Stimulated activated CD8-positive, alpha-beta memory T cell treated with anti-CD3 and anti-CD28 coated beads, Interleukin-7, amount 100 ng/mL, for 48 hours (primary cell): ENCODE measurements around the gene NOX5.
"Not testable (repeated sequence)": the region's sequence is repeated elsewhere in the genome, so short reads cannot be mapped to it uniquely, and the experiment has no call there.

ENCODE experiments used
- DNase-seq, 2 donors: peaks; one replicate each; pipeline ENCODE4 v3.0.0-alpha.2; 2020; ENCODE audit warnings: low read depth in 1 of 2; ENCODE audit errors: extremely low read depth in 1 of 2

NOX5 gene

DNA sequence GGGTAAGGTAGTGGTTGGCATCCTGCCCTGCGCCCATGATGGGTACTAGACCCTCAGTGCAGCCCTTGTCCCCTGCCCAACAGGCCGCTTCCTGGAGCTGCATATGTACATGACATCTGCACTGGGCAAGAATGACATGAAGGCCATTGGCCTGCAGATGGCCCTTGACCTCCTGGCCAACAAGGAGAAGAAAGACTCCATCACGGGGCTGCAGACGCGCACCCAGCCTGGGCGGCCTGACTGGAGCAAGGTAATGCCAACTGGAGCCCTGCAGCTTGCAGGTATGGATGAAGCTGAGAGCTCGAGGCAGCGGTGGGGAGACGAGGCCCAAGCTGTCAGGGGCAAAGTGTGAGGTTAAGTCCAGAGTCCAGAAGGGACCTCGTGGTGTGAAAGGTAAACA, 40.8 kb downstream of the NOX5 start:
- no peak for DNase-seq

DNA sequence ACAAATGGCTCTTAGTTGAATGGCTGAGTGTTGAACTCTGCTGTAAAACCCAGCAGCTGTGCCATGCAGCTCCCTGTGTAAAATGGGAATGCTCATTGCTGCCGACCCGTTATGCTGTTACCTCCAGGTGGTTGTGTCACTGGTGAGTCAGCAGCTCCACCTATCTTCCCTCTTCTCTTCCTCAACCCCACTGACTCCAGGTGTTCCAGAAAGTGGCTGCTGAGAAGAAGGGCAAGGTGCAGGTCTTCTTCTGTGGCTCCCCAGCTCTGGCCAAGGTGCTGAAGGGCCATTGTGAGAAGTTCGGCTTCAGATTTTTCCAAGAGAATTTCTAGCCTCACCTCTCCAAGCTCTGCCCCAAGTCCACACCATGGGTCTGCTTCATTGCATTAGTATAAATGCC, 41.9 kb downstream of the NOX5 start:
- DNase-seq: no peak

DNA sequence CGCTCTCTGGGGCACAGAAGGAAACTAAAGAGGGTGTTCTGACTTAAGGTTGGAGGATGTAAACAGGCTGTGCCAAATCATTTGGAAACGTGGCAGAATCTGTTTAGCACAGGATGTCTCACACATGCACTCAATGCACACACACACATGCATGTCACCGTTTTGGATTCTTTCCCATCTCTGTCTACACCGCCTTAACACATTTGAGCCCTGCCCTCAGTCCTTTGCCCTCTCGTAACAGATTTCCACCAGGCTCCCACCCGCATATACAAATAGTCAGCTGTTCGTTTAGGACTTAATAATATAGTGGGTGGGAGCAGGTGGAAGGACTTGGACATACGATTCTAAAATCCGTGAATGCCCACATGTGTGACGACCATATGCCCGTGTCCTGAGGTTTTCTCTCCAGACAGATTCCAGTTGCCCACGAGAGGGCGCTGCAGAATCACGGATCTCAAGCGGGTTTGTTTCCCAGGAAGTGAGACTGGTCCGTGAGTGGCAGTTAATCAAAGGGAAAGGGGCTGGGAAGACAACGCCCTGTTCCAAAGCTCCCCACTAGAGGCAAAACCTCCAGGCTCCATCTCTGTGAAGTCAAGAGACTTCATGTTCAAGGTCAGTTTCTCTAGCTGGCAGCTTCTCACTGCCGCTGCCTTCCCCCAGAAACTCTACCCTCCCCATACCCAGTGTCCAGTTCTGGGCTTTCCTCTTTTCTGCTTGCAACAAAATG, 44.5 kb downstream of the NOX5 start:
- DNase-seq: peak; percentile 24 to 30

DNA sequence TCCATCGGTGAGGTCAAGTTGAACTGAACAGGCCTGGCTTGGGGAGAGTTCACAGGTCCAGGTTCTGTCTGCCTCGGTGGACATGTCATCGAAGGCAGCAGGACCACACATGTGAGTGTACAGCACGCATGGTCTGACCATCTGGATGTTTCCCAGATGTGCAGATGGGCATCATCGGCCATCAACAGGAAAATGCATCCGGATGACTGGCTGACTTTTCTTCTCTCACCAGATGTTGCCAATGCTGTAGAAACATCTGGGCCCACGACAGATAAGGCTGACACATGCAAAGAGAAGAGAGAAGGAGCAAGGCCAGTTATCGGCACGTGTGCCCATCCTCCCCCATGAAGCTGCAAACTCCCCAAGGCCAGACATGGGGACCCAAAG, 45.1 kb downstream of the NOX5 start:
- DNase-seq: no peak

DNA sequence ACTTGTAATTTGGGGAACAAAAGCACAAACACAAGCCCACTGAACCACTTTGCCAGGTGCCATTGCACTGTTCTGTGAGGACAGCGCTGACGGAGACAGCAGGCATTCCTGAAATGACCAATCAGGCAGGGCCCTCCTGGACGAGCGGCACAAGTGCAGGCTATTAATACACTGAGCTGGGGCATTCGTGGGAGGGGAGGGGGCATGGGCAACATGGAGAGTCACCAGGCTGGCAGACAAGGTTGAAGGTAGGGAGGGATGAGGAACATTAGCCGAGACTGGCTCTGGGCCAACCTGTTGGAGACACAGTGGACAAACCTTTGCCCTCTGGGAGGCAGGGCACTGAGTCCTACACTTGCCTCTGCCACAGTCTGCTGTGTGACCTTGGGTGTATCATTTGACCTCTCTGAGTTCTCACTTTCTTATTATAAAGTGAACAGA, 45.6 kb downstream of the NOX5 start:
- DNase-seq: no peak

DNA sequence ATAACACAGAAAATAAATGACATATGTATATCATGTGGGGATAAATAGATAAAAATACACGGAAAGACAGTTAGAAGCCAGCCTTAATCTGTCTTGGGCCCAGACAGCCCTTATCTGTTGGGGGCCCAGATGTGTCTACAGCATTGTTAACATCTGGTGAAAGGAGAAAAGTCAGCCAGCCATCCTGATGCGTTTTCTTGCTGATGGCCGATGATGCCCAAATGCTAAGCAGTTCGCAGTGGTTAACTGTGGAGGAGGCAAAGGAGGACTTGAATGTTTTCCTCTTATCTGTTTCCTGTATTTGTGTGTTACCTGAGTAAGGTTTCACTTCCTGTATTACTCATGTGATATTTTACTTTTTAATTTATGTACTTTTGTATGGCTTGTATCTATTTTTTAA, 46.2 kb downstream of the NOX5 start:
- DNase-seq: no peak

DNA sequence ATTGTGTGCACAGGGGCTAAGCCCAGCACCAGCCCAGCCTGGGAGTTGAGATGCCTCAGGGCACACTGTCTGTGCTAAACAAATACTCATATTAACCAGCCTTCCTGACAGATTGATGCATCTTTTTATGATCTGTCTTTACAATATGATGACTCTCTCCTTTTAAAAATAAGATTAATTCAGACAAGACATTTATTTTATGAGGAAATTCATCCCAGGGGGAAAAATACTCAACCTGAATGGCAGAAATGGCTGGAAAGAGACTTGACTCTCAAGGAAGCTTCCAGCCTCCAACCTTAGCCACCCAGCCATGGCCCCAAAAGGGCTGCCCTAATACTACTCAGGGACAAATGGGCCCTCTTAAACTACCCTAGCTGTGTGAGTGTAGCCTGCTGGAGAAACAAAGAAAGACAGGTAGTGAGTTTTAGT, 46.9 kb downstream of the NOX5 start:
- no peak for DNase-seq

DNA sequence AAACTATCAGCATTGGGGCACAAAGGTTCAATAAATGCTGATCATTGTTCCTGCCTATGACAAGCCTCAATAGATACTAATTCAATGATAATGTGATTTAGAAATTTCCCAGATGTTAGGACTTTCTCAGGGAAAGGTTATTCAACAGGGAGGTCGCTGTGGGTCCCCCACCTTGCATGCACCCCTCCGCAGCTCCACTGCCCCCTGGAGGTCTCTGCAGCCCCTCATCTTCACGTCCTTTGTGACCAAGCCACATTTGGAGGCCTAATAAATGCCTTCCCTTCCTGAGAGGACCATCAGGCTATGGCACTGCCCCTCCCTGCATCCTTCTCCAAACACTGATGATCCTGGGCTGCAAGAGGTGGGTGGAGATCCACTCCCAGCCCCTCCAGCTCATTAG, 50.2 kb downstream of the NOX5 start:
- no peak for DNase-seq

DNA sequence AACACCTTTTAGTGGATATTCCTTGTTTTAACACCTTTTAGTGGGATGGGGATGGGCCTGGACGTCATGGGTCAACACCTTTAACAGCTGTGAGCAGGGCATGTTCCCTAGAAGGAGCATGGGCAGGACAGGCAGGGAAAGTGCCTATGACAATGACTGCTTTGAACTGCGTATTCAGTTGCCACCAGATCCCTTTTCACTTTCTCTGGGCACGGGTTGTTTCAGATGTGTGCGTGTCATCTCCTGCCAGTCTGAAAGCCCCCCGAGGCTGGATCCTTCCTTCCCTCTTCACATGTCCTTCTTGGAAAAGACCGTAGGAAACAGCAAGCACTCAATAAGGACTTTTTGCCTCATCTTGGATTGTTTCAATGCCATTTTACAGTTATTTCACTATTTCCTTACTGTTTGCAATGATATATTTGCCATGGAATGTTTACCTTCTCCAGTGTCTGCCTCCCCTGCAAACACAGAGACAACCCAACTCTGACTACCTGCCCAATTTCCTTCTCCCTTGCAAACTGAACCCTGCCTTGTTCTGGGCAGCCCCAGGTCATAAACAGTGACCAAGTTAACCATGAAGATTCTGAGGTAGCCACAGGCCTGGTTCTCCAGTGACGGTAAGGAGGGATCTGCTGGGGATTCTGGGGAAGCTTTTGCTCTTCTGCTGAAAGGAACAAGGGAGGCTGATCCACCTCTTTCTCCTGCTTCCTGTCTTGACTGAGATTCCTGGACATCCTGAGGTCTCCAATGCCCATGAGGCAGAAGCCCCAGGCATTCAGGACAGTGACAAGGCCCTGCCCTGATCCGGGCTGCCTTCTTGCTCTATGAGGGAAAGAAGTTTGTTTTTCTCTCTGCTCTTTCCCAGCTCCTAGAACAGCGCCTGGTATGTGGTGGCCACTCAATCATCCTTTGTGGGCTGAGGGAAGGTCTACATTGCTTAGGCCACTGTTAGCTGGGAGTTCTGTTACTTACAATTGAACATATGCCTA, 51.8 kb downstream of the NOX5 start:
- no peak for DNase-seq

DNA sequence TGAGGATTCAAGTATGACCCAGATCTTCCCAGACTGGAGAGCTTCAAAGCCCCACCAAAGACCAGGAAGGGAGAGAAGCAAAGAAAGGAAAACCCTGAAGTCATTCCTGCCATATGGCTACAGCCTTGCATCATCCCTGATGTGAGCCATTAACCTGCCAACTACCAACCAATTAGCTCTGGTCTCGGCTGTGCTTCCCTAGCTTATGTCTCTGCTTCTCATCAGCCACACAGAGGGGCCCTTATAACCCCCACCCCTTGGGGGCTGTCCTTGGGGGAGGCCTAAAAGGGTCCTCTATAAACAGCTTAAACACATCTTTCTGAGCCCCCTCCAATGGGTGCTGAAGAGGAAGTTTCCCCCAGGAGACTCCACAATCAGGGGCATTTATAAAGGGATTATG, 52.8 kb downstream of the NOX5 start:
- no peak for DNase-seq

DNA sequence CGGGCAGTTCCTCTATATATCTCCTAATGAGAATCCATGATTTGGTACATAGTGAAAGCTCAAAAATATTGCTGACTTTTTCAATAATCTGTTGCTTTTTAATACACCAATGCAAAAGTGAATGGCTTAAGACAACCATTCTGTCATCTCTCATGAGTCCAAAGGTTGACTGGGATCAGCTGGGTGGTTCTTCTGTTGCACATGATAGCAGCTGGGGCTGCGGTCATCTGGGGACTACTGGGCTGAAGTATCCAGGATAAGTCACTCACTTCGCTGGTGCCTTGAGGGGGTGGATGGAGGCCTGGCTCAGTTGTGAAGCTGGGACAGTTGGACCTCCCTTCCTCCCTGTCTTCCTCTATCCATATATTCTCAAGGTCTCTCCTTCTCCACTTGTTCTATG, 53.7 kb downstream of the NOX5 start:
- DNase-seq: no peak

DNA sequence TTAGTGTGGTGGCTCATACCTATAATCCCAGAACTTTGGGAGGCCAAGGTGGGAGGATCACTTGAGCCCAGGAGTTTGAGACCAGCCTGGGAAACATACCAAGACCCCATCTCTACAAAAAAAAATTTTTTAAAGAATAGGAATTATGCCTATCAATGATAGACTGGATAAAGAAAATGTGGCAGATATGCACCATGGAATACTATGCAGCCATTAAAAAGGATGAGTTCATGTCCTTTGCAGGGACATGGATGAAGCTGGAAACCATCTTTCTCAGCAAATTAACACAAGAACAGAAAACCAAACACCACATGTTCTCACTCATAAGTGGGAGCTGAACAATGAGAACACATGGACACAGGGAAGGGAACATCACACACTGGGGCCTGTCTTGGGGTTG, 54.8 kb downstream of the NOX5 start:
- DNase-seq: not testable (repeated sequence)

DNA sequence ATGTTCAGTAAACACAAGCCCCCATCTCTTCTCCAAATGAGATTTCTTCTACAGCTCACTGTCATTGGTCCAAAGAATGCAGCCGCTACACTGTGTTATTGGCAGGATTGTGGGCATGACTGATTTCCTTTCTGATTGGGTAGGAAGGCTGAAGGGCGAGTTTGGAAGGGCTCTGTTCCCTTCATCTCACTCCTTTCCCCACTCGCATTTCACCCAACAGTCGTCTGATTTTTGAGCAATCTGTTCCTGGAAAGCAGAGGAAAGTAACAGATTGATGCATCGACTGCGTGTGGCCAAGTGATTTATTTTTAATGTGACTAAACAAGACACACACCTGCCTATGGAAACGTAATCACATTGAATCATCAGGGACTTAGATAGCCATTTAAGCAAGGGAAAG, 55.5 kb downstream of the NOX5 start:
- DNase-seq: no peak

DNA sequence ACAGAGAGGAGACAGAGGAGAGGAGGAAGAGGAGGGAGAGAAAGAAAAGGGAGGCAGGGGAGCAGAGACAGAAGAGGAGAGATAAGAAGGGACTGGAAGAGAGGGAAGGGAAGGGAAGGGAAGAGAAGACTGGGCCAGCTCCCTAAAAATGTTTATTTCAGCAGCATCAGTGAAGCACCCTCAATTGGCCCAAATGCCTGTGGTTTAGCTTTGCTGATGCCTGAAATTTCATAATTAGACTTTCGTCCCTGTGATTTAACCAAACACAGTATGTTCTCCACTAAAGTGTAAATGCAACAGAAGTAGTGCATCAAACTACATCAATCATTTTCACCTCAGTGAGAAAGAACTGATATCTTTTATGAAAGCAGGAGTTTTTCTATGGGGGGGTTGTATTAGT, 55.9 kb downstream of the NOX5 start:
- no peak for DNase-seq

DNA sequence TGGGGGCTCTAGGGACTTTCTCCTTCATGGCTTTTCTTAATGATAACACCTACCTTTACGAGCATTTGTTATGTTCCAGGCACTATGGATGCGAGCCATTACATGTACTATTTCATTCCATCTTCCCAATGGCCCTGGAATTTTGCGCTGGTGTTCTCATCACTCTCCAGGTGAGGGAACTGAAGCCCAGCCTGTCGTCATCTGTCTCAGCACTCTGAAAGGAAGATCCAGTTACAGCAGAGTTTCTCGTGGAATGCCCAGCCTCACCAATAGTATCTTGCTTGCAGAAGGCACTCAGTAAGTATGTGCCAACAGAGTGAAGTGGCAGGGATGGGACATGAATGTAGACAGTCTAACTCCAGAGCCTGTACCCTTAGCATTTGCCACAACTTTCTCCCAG, 56.8 kb downstream of the NOX5 start:
- no peak for DNase-seq

DNA sequence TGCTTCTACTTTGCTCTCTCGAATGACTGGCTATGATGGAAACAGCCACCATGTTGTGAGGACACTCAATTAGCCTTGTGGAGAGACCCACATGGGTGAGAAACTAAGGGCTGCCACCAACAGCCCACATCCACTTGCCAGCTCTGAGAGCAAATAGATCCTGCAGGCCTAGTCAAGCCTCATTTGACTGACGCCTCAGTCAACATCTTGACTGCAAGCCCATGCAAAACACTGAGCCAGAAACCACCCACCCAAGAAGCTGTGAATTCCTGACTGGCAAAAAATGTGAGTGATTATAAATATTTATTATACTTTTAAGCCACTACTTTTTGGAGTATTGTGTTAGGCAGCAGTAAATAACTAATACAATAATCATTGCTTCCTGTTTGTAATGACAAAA, 58.4 kb downstream of the NOX5 start:
- no peak for DNase-seq

DNA sequence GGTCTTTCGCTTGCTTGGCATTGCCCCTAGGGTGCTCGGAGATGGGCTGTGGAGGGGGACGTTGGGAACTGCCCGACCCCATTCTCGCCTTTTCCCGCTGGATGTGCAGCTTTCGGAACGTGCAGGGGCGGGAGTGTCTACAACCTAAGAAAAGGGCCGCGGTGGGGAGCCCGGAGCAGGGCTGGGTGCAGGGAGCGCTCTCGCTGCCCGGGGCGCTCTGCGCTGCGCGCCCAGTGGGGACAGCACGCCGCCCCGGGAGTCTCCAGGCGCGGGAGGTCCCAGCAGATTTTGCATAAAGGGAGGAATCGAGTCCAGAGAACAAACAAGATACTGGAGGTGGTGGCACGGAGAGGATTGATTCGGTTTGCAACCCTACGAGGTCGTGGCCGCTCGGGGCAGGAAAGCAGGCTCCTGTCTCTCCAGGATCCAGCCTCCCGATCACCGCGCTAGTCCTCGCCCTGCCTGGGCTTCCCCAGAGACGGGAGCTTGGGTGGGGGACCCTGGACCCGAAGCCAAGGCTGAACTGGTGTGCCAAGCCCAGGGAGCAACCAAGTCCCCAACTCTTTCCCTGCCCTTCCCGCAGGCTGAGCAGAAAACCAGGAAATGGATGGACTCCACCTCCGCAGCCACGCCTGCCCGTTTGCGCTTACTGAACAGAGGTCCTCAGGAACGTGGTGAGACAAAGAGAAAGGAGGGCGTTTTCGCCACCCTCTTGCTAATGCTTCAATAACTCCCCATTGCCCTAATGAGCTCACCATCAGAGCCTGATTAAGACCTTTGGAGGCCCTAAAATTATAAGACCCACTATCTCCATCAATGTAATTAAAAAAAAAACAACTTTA, 59.7 kb downstream of the NOX5 start:
- DNase-seq: no peak

DNA sequence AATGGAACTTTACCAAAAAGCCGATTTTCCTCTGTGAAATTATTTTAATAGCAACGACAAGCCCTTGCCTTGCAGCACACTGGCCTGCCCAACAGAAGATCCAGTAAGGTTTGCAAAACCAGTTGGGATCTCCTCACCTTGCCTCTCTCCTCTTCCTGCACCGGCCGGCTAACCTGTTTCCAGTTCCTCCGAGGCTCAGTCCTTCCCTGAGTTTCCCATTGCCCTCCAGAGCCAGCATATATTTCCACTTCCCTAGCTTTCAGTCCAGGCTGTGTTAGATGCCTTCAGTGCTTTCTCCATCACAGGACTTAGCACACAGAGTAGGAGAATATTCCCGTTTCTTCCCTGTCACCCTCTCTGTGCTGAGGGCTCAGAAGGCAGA, 60.3 kb downstream of the NOX5 start:
- no peak for DNase-seq

DNA sequence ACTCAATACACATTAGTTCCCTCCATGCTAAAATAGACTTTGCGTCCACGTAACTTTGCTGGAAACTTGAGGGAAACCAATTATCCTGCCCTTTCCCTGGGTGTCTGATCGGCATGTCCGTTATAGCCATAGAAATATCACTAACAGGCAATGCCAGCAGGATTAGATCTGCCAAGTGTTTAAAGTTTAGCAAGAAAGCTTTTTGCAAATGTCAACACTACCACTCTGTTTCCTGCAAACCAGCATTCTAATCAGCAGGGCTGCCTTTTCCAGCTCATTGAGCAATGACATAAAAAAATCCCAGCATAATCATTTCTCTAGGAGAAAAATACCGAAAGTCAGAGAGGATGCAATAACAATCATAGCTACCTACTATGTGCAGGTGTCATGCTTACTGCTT, 60.9 kb downstream of the NOX5 start:
- DNase-seq: no peak

DNA sequence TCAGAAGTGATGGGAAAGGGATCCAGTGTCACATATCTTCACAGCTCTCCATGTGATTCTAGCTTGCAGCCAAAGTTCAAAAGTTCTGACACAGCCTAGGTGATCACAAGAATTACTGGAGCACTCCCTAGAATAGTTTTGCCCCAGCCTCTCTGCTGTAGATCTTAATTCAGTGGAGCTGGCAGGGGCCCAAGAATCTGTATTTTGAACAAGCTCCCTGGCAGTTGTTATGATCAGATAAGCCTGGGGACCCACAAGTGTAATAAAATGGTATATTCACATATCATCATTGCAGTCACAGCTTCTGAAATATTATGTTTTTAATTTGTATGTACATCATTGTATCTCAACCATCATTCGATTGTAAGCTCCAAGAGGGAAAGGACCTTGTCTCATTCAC, 62.3 kb downstream of the NOX5 start:
- DNase-seq: no peak

DNA sequence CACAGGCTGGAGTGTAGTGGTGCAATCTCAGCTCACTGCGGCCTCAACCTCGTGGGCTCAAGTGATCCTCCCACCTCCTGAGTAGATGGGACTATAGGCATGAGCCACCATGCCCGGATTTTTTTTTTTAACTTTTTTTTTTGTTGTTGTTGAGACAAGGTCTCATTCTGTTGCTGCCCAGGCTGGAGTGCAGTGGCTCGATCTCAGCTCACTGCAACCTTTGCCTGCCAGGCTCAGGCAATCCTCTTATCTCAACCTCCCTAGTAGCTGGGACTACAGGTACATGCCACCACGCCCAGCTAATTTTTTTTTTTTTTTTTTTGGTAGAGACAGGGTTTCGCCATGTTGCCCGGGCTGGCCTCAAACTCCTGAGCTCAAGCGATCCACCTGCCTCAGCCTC, 64.1 kb downstream of the NOX5 start:
- no peak for DNase-seq
